AG10803 (cell line): Measurements from ENCODE around the gene FLNB.
A peak's percentile ranks its signal among the peaks of the same experiment; 100 is the strongest.

Experiments
- DNase-seq: peaks from one replicate; pipeline ENCODE4 v3.0.0; 2010; ENCODE audit warnings: low read depth
- H3K4me3 ChIP-seq: 2 replicates; pipeline ENCODE4 v1.5.1; 2011; ENCODE audit warnings: mild to moderate bottlenecking, low read length, control low read depth
- TF ChIP-seq, protein P1 (sequence below): conservative IDR thresholded peaks from 2 replicates; pipeline ENCODE4 v1.5.1; 2011; ENCODE audit warnings: mild to moderate bottlenecking, low read length, control low read depth, inconsistent platforms

The FLNB gene

DNA sequence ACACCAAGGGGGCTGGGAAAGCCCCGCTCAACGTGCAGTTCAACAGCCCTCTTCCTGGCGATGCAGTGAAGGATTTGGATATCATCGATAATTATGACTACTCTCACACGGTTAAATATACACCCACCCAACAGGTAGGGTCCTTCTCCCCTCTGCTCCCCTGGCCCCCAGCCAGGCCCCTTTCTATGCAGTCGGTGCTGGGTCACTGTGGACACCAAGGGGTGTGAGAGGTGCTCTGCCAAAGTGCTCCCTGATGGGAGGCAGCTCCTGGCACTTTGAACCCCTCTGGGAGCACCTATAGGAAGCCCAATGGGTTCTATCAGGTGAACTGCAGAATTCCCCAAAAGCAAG lies 103.9 kb downstream of the FLNB start:
- TF ChIP-seq, protein P1, sequence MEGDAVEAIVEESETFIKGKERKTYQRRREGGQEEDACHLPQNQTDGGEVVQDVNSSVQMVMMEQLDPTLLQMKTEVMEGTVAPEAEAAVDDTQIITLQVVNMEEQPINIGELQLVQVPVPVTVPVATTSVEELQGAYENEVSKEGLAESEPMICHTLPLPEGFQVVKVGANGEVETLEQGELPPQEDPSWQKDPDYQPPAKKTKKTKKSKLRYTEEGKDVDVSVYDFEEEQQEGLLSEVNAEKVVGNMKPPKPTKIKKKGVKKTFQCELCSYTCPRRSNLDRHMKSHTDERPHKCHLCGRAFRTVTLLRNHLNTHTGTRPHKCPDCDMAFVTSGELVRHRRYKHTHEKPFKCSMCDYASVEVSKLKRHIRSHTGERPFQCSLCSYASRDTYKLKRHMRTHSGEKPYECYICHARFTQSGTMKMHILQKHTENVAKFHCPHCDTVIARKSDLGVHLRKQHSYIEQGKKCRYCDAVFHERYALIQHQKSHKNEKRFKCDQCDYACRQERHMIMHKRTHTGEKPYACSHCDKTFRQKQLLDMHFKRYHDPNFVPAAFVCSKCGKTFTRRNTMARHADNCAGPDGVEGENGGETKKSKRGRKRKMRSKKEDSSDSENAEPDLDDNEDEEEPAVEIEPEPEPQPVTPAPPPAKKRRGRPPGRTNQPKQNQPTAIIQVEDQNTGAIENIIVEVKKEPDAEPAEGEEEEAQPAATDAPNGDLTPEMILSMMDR = no peak
- DNase-seq = no peak
- no peak overlapping the region for H3K4me3 ChIP-seq

DNA sequence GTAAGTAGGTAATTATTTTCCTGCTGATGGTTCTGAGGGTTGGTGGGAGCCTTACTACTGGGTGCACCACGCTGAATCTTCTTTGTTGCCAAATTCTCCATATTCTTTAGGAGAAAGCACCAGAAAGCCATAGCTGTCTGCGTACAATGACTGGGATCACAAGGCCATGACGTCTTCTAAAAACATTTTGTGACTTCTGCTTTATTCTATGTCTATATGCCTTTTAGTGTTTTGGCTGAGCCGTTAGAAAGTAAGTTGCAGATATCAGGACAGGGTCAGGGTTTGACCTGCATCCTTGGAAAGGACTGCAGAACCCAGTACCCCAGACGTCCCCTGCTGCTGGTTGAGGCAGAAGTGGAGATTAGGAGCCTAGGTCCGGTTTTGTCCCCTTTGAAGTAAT lies 107.0 kb downstream of the FLNB start:
- DNase-seq = no peak
- TF ChIP-seq, protein P1 = no peak
- H3K4me3 ChIP-seq = no peak overlapping the region

GRCh38 chr3:58116161-58116955 lies 108.1 kb downstream of the FLNB start:
- no peak overlapping the region for H3K4me3 ChIP-seq
- no peak for DNase-seq
- TF ChIP-seq, protein P1 = no peak

DNA sequence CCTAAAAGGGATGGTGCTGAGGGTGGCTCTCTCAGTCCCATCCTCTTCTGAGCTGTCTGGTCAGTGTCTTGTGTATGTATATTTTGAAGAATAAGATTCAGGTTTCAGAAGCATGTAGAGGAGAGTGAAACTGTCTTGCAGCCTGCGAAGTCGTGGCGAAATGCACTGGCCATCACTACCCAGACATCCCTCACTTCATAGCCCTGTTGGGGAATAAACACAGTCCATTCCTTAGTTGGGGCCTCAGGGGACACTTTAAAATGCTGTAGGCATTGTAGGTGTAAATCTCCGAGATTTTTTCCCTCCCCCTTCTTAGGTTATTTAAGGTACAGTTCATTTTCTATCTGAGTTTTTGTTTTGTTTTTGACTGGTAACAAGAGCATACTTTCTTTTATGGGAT lies 108.8 kb downstream of the FLNB start:
- no peak overlapping the region for H3K4me3 ChIP-seq
- peak; percentile 23 for DNase-seq
- TF ChIP-seq, protein P1 = no peak

GRCh38 chr3:58117561-58118181 lies 109.4 kb downstream of the FLNB start:
- peak; percentile 79 for DNase-seq

GRCh38 chr3:58119186-58119585 lies 111.0 kb downstream of the FLNB start:
- no peak overlapping the region for H3K4me3 ChIP-seq
- DNase-seq = no peak
- TF ChIP-seq, protein P1 = no peak

More at GRCh38 chr3:58117561-58118181, 109.4 kb downstream of the FLNB start:
- no peak overlapping the region for H3K4me3 ChIP-seq
- TF ChIP-seq, protein P1 = no peak

- DNase-seq = no peak
- TF ChIP-seq, protein P1 = no peak
Observed at GRCh38 chr3:58120075-58120812, 112.0 kb downstream of the FLNB start.

More at GRCh38 chr3:58120075-58120812, 112.0 kb downstream of the FLNB start:
- no peak overlapping the region for H3K4me3 ChIP-seq
